GM19372 (cell line): ENCODE results near the gene PLA2G6.

Source experiments
- ATAC-seq: cut with Tn5 transposase; IDR thresholded peaks from one replicate; pipeline ENCODE4 v1.9.1; 2021; ENCODE audit warnings: mild to moderate bottlenecking, low read depth, moderate library complexity; ENCODE audit not compliant: unreplicated experiment

Gene PLA2G6

GRCh38 chr22:38181453-38182200 lies at the start of gene PLA2G6:
Gene PLA2G6, minus strand, starts transcription at chr22:38181830. Its CDS starts 12,404 bp downstream, at chr22:38169426.
- ATAC-seq: peak; percentile 96

- no peak for ATAC-seq
Observed at GRCh38 chr22:38230916-38231315, 49.3 kb upstream of the PLA2G6 start.

- ATAC-seq: no peak
Observed at GRCh38 chr22:38230108-38230825, 48.6 kb upstream of the PLA2G6 start.

GRCh38 chr22:38228873-38229740 lies 47.5 kb upstream of the PLA2G6 start:
- no peak for ATAC-seq

GRCh38 chr22:38228326-38228872 lies 46.8 kb upstream of the PLA2G6 start:
- ATAC-seq: no peak

- ATAC-seq: no peak
Observed at GRCh38 chr22:38226853-38227649, 45.4 kb upstream of the PLA2G6 start.

- no peak for ATAC-seq
Observed at GRCh38 chr22:38223289-38223960, 41.8 kb upstream of the PLA2G6 start.

- ATAC-seq: no peak
Observed at GRCh38 chr22:38222797-38223119, 41.1 kb upstream of the PLA2G6 start.

- ATAC-seq: no peak
Observed at GRCh38 chr22:38221908-38222796, 40.5 kb upstream of the PLA2G6 start.

- no peak for ATAC-seq
Observed at GRCh38 chr22:38221407-38221806, 39.8 kb upstream of the PLA2G6 start.

- ATAC-seq: no peak
Observed at GRCh38 chr22:38220653-38221386, 39.2 kb upstream of the PLA2G6 start.

- no peak for ATAC-seq
Observed at GRCh38 chr22:38220163-38220562, 38.5 kb upstream of the PLA2G6 start.

GRCh38 chr22:38219632-38220031 lies 38.0 kb upstream of the PLA2G6 start:
- no peak for ATAC-seq

- ATAC-seq: no peak
Observed at GRCh38 chr22:38218661-38219622, 37.3 kb upstream of the PLA2G6 start.

- no peak for ATAC-seq
Observed at GRCh38 chr22:38215156-38216038, 33.8 kb upstream of the PLA2G6 start.
